ENCODE data around the gene PROK1.

- TF ChIP-seq CTCF (optimal IDR thresholded peaks at IDR 0.05 in 1 of 3, IDR thresholded peaks at IDR 0.05 in 1 of 3, conservative IDR thresholded peaks at IDR 0.05 in 1 of 3; ENCODE audit: extremely low read depth in 1 of 3, insufficient read depth in 2 of 3, low read length in 3 of 3) (no peak), EZH2 (IDR thresholded peaks at IDR 0.05; ENCODE audit: low read length) (no peak)
Measured at GRCh38 chr1:110428946-110429345, 22.0 kb upstream of the PROK1 start.

Data from keratinocyte (primary cell).